DOHH2 (cell line): ENCODE results near the gene TAGLN2.

ENCODE experiments used
- CTCF ChIP-seq: fragments of 200-600 bp; sonication (generic); IDR thresholded peaks from one replicate; pipeline ENCODE4 v1.5.1; 2014; ENCODE audit warnings: antibody characterized with exemption, mild to moderate bottlenecking, low read depth, low read length; ENCODE audit not compliant: poor library complexity, severe bottlenecking
- EZH2phosphoT487 ChIP-seq: fragments of 200-600 bp; sonication (generic); IDR thresholded peaks from 2 replicates; pipeline ENCODE4 v1.6.1; 2017; ENCODE audit warnings: borderline replicate concordance, mild to moderate bottlenecking, antibody characterized with exemption, low read length, moderate library complexity, mixed read lengths

GRCh38 chr1:159902541-159902940, 22.8 kb downstream of the TAGLN2 start:
- no peak for TF ChIP-seq EZH2phosphoT487
- no peak for TF ChIP-seq CTCF
